GM12878 (cell line): ENCODE measurements around the gene CLDN24. TPM values are rescaled to one million over a fixed set of nuclear protein-coding genes. Genes with fewer than 3 reads are reported as not detected.

Experiments used
- ATAC-seq: fragments of 200-7000 bp; cut with Tn5 transposase; 3 replicates; pipeline ENCODE4 v1.9.1; 2020; ENCODE audit warnings: mild to moderate bottlenecking, moderate library complexity
- BruUV-seq: library from RNA; stranded (reverse); fragments of 400-500 nt; replicated peaks from 2 replicates; lab custom pipeline; 2021; lab: Mats Ljungman, UMichigan
- CTCF ChIA-PET: fragments of 300-600 bp; sonication (Branson Sonifier 250); formaldehyde crosslinking; extraction: SDS; loops from one replicate; lab custom pipeline; 2021; ENCODE audit warnings: inconsistent platforms; lab: Yijun Ruan, JAX
- POLR2A ChIA-PET: fragments of 350-600 bp; formaldehyde crosslinking; extraction: SDS; loops from one replicate; lab custom pipeline; 2021; ENCODE audit warnings: inconsistent platforms; lab: Charles Lee
- RAD21 ChIA-PET: fragments of 300-600 bp; sonication (Branson Sonifier 250); formaldehyde crosslinking; loops from one replicate; lab custom pipeline; 2023; ENCODE audit warnings: antibody characterized with exemption; ENCODE audit not compliant: unreplicated experiment; lab: Charles Lee
- SMC1A ChIA-PET: fragments of 300-600 bp; sonication (Branson Sonifier 250); formaldehyde crosslinking; loops from one replicate; lab custom pipeline; 2023; ENCODE audit not compliant: unreplicated experiment, uncharacterized antibody; lab: Charles Lee
- DNase-seq: peaks from one replicate; pipeline ENCODE4 v3.0.0-alpha.2; 2011; ENCODE audit warnings: low read depth, low spot score
- FAIRE-seq: peaks from 3 replicates; lab custom pipeline; 2011; peaks lifted over from hg19 to GRCh38; lab: Jason Lieb, UNC
- H2AFZ ChIP-seq: 2 replicates; pipeline ENCODE4 v1.6.0; 2011; ENCODE audit warnings: low read depth, low read length, control low read depth; ENCODE audit not compliant: control insufficient read depth
- H3K27ac ChIP-seq: 2 replicates; pipeline ENCODE4 v1.5.1; 2011; ENCODE audit warnings: control low read depth; ENCODE audit not compliant: control insufficient read depth, insufficient read depth
- H3K27me3 ChIP-seq, 2 experiments: replicated peaks in 1 of 2; 2 replicates each; pipeline versions ENCODE4 v1.6.0 to v1.6.1; 2011; ENCODE audit warnings: low read length in 1 of 2; ENCODE audit not compliant: control insufficient read depth in 2 of 2, insufficient read depth in 2 of 2
- H3K36me3 ChIP-seq, 2 experiments: 2 replicates each; pipeline ENCODE4 v1.5.1; 2011; ENCODE audit warnings: low read length in 1 of 2; ENCODE audit not compliant: control insufficient read depth in 2 of 2, insufficient read depth in 2 of 2
- H3K4me1 ChIP-seq: 2 replicates; pipeline ENCODE4 v1.6.1; 2011; ENCODE audit warnings: mild to moderate bottlenecking, low read length, moderate library complexity, mixed read lengths; ENCODE audit not compliant: control insufficient read depth, insufficient read depth
- H3K4me2 ChIP-seq: 2 replicates; pipeline ENCODE4 v1.6.0; 2011; ENCODE audit warnings: control low read depth; ENCODE audit not compliant: control insufficient read depth, insufficient read depth
- H3K4me3 ChIP-seq: fragments of 200-600 bp; sonication (generic); 2 replicates; pipeline ENCODE4 v1.5.1; 2016
- H3K79me2 ChIP-seq: 2 replicates; pipeline ENCODE4 v1.6.0; 2011; ENCODE audit warnings: low read length; ENCODE audit not compliant: control insufficient read depth, insufficient read depth
- H3K9ac ChIP-seq: 2 replicates; pipeline ENCODE4 v1.8.0; 2011; ENCODE audit warnings: low read length, control low read depth, mixed read lengths; ENCODE audit not compliant: control insufficient read depth, insufficient read depth
- H3K9me3 ChIP-seq: replicated peaks from 3 replicates; pipeline ENCODE4 v1.5.1; 2011; ENCODE audit warnings: mild to moderate bottlenecking, low read length; ENCODE audit not compliant: control insufficient read depth, insufficient read depth
- H4K20me1 ChIP-seq: 2 replicates; pipeline ENCODE4 v1.6.0; 2011; ENCODE audit not compliant: control insufficient read depth, insufficient read depth
- BACH1 ChIP-seq: fragments of 450-650 bp; IDR thresholded peaks from 2 replicates; pipeline ENCODE4 v1.6.1; 2017; ENCODE audit warnings: mild to moderate bottlenecking, borderline replicate concordance
- HDAC6 ChIP-seq: fragments of 200-600 bp; sonication (generic); IDR thresholded peaks from one replicate; pipeline ENCODE4 v1.8.0; 2017; ENCODE audit warnings: antibody characterized with exemption; ENCODE audit not compliant: unreplicated experiment
- JUNB ChIP-seq: IDR thresholded peaks from 2 replicates; pipeline ENCODE4 v1.6.1; 2016; ENCODE audit warnings: antibody characterized with exemption, mild to moderate bottlenecking
- MTA2 ChIP-seq: fragments of 450-650 bp; IDR thresholded peaks from 2 replicates; pipeline ENCODE4 v1.6.1; 2016; ENCODE audit warnings: low read depth, mild to moderate bottlenecking, moderate library complexity
- RCOR1 ChIP-seq: conservative IDR thresholded peaks from 2 replicates; pipeline ENCODE4 v1.6.1; 2012; ENCODE audit warnings: low read depth, low read length, improper control_type of control experiment
- TAF1 ChIP-seq: IDR thresholded peaks from 2 replicates; pipeline ENCODE4 v1.6.1; 2011; ENCODE audit warnings: mild to moderate bottlenecking, low read depth, low read length, borderline replicate concordance
- TCF7 ChIP-seq: IDR thresholded peaks from 2 replicates; pipeline ENCODE4 v1.6.1; 2014; ENCODE audit warnings: antibody characterized with exemption, borderline replicate concordance
- WGBS: methylation state at CpG from one replicate; pipeline ENCODE4 v1.1.6; 2016; ENCODE audit warnings: low lambda C conversion rate; ENCODE audit not compliant: insufficient replicate concordance, insufficient coverage; ENCODE audit errors: missing lambda C conversion rate; 5-methylcytosine and 5-hydroxymethylcytosine counted together
- in situ Hi-C: fragments of 300-500 bp; cut with MboI; formaldehyde crosslinking; loops from 9 replicates; pipeline ENCODE4 v1.14.3; 2018; ENCODE audit warnings: mixed read lengths
- intact Hi-C: fragments of 100-400 bp; cut with micrococcal nuclease; formaldehyde crosslinking; loops from one replicate; pipeline ENCODE4 v1.14.2; 2022; ENCODE audit not compliant: unreplicated experiment
- polyA plus RNA-seq, 11 experiments: library from polyadenylated mRNA; depleted of rRNA in 4 of 11; unstranded in 6 of 11; stranded (reverse) in 5 of 11; fragments of >200 nt; fragmentation: Nextera tagmentation in 4 of 11; fragmentation: Illumina TruSeq in 1 of 11; extraction: Ambion mirVana in 4 of 11; extraction: Trizol in 1 of 11; gene quantifications; 1 replicate in 1 of 11; 2 replicates in 10 of 11; pipeline versions ENCODE4 v1.2.1 to v1.2.3, GENCODE V29; 2011 to 2016; ENCODE audit warnings: inconsistent platforms in 2 of 11, missing spikeins in 2 of 11, low read depth in 1 of 11
- total RNA-seq, 4 experiments: library from RNA; depleted of rRNA in 3 of 4; stranded (reverse); fragments of >200 nt in 3 of 4; fragmentation: Illumina TruSeq in 1 of 4; extraction: Trizol in 1 of 4; gene quantifications; 2 replicates each; pipeline versions ENCODE4 v1.2.1 to v1.2.3, GENCODE V29; 2013 to 2021
- TF ChIP-seq, protein P1 (sequence below): IDR thresholded peaks from 2 replicates; pipeline ENCODE4 v1.6.1; 2012; ENCODE audit warnings: low read depth, low read length, improper control_type of control experiment

Gene CLDN24
- total and polyA plus RNA-seq, 10 of the 15 experiments (the other 5 are each of a cell fraction or from before 2014, with no cell fraction given) = not detected

DNA sequence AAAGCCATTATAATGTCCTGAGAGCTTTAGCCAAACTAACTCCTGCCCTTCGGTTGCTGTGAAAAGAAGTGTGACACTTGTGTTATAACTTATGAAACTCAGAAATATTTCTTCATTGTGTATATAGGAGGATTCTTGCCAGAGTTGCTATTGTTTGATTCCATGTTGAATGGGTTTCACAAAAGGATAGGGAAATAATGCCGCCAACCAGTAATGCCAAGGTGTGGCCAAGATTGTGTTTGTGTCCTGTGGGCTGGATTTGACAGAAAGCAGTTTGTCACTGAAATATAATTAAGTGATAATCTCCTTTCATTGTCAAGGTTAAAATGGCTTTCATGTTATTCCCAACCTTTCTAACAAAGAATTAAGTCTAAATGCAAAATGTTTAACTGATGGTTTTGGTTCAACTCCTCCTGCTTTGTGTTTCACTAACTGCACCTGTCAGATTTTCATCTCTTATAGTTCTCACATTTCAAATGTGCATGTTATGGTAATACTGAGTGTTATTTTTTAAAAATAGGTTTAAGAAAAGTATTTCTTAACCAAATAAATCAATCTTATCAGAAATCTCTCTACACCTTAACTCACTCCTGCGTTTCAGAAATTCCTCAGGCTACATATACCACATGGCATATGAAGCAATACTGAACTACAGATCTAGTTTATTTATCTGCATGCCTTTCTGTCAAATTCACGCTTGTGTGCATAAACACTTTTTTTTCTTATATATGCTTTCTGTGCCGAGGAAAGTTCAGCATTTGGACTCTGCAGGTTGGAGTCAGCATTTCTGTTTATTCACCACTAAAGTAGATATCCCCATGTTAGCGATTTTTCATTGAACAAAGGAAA lies 1.8 kb downstream of the CLDN24 start, which contains the start of gene CLDN22:
CLDN22 (minus strand) TSS at position 66 of the 849 bp plus-strand sequence; CDS start at position 8, 58 bp downstream.
- Histone ChIP-seq H3K4me1 (no peaks in the 10 kb centered on the region), H2AFZ (no peak within 1 kb of the TSS), H4K20me1 (no peaks in the 10 kb centered on the region), H3K4me3 (no peak within 1 kb of the TSS), H3K27ac (no peak within 1 kb of the TSS), H3K4me2 (no peak within 1 kb of the TSS), H3K79me2 (no peaks in the 10 kb centered on the region), H3K9ac (no peak within 1 kb of the TSS), H3K9me3 (no peaks in the 10 kb centered on the region), H3K27me3 (no peaks in the 10 kb centered on the region), H3K36me3 (no peaks in the 10 kb centered on the region)
- in situ Hi-C loops = no loop called here
- no TSS peak for BruUV-seq
- WGBS = 24% methylated on average over 6 of the region's 6 CpGs
- SMC1A ChIA-PET = no interaction called here
- RAD21 ChIA-PET = no interaction called here
- FAIRE-seq = no peak
- CTCF ChIA-PET = no interaction called here
- no peak for ATAC-seq
- intact Hi-C loops = no loop called here
- TF ChIP-seq TAF1 = no peak
- TF ChIP-seq TCF7 = no peak
- TF ChIP-seq BACH1 = no peak
- no peak for TF ChIP-seq JUNB
- TF ChIP-seq, protein P1, sequence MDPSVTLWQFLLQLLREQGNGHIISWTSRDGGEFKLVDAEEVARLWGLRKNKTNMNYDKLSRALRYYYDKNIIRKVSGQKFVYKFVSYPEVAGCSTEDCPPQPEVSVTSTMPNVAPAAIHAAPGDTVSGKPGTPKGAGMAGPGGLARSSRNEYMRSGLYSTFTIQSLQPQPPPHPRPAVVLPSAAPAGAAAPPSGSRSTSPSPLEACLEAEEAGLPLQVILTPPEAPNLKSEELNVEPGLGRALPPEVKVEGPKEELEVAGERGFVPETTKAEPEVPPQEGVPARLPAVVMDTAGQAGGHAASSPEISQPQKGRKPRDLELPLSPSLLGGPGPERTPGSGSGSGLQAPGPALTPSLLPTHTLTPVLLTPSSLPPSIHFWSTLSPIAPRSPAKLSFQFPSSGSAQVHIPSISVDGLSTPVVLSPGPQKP = no peak
- TF ChIP-seq MTA2 = no peak
- no peak for TF ChIP-seq RCOR1
- no peak for TF ChIP-seq HDAC6
- POLR2A ChIA-PET = no interaction called here
- DNase-seq = no peak
